Heart left ventricle (tissue), 13 donors: ENCODE measurements around the gene PRKG1.

Experiments
- POLR2A ChIP-seq, 2 donors: fragments of 450-650 bp; IDR thresholded peaks; one replicate each; pipeline ENCODE4 v1.6.1; 2017; ENCODE audit warnings: antibody characterized with exemption in 2 of 2, mild to moderate bottlenecking in 2 of 2, moderate library complexity in 2 of 2
- TF ChIP-seq, protein P1 (sequence below), 12 donors: fragments of 200-600 bp; sonication (generic) in 4 of 12; IDR thresholded peaks; one replicate each; pipeline versions ENCODE4 v1.5.0 to v1.8.0; 2018 to 2022; ENCODE audit warnings: antibody characterized with exemption in 12 of 12, mild to moderate bottlenecking in 5 of 12
- donor health status: ischemic (EF 13 %, LVEDD 7.1; RV severe dilation, severe dysfunction).
- donor health status: DM: no; HTN: yes; CAD: no.
- donor health status: DM: no; HTN: no; CAD: no.
- donor health status: ischemic (EF 25% LVEDD 6.9; RV normal size, moderate dysfunction).
- donor health status: ischemic (EF 25% LVEDD 5.7; RV mildly dilated, moderate dysfunction).
- donor health status: ischemic (EF 35%, LVEDD 5.7; RV mildly dilated, moderate dysfunction).
- donor health status: nonischemic (EF 11% LVEDD 7.7; RV severe dilation, severe dysfunction).
- donor health status: DM: yes; HTN: yes; CAD: no.
- donor health status: PGD.
- donor health status: ischemic (EF 29% LVEDD 5.4; RV normal size, mild dysfunction).
- donor health status: nonischemic (EF 23%, LVEDD 6.1; RV moderate dilation, normal function).

- TF ChIP-seq POLR2A (IDR thresholded peaks at IDR 0.05) = no peak
- TF ChIP-seq, protein P1, sequence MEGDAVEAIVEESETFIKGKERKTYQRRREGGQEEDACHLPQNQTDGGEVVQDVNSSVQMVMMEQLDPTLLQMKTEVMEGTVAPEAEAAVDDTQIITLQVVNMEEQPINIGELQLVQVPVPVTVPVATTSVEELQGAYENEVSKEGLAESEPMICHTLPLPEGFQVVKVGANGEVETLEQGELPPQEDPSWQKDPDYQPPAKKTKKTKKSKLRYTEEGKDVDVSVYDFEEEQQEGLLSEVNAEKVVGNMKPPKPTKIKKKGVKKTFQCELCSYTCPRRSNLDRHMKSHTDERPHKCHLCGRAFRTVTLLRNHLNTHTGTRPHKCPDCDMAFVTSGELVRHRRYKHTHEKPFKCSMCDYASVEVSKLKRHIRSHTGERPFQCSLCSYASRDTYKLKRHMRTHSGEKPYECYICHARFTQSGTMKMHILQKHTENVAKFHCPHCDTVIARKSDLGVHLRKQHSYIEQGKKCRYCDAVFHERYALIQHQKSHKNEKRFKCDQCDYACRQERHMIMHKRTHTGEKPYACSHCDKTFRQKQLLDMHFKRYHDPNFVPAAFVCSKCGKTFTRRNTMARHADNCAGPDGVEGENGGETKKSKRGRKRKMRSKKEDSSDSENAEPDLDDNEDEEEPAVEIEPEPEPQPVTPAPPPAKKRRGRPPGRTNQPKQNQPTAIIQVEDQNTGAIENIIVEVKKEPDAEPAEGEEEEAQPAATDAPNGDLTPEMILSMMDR (IDR thresholded peaks at IDR 0.05) = no peak
These were observed 8.1 kb upstream of the PRKG1 start for GRCh38 chr10:51066231-51066630.
